GM10266 (cell line): ENCODE data around the gene NEK3.

Experiments used
- DNase-seq: peaks from one replicate; pipeline ENCODE4 v3.0.0; 2012; ENCODE audit errors: extremely low spot score
- TF ChIP-seq, protein P1 (sequence below): IDR thresholded peaks from 2 replicates; pipeline ENCODE4 v1.5.1; 2012; ENCODE audit warnings: mild to moderate bottlenecking, low read depth; ENCODE audit not compliant: control insufficient read depth, insufficient read depth; ENCODE audit errors: missing control alignments

NEK3 gene

DNA sequence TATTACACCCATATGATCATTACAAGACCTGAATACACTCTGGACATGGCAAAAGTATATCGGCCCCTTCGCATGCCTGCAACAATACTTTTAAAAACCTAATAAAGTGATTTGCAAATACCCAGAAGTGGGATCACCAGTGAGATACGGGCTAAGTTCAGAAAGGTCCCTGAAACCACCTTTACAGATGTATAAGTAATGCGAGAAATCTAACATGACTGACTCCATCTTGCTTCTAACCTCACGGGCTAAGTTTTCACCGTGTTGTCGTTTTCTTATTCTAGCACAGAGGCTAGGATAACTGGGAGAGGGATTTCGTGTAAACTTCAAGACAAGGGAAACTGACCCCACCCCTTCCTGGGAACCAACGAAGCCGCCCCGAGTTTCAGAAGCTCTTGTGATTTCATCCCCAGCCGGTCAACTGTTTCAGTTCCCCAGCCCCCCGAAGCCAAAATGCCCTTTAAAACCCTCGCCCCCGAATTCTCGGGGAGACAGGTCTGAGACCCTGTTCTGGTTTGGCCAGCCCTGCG, 703 bp downstream of the NEK3 start:
- DNase-seq = no peak
- TF ChIP-seq, protein P1, sequence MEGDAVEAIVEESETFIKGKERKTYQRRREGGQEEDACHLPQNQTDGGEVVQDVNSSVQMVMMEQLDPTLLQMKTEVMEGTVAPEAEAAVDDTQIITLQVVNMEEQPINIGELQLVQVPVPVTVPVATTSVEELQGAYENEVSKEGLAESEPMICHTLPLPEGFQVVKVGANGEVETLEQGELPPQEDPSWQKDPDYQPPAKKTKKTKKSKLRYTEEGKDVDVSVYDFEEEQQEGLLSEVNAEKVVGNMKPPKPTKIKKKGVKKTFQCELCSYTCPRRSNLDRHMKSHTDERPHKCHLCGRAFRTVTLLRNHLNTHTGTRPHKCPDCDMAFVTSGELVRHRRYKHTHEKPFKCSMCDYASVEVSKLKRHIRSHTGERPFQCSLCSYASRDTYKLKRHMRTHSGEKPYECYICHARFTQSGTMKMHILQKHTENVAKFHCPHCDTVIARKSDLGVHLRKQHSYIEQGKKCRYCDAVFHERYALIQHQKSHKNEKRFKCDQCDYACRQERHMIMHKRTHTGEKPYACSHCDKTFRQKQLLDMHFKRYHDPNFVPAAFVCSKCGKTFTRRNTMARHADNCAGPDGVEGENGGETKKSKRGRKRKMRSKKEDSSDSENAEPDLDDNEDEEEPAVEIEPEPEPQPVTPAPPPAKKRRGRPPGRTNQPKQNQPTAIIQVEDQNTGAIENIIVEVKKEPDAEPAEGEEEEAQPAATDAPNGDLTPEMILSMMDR = no peak

GRCh38 chr13:52156724-52157261, 2.6 kb downstream of the NEK3 start:
- DNase-seq = no peak
- TF ChIP-seq, protein P1 = no peak

- DNase-seq = no peak
These were observed 4.2 kb downstream of the NEK3 start for GRCh38 chr13:52155177-52155576.

GRCh38 chr13:52147225-52147624, 12.2 kb downstream of the NEK3 start:
- TF ChIP-seq, protein P1 = no peak
- DNase-seq = no peak

More at GRCh38 chr13:52155177-52155576, 4.2 kb downstream of the NEK3 start:
- TF ChIP-seq, protein P1 = no peak

GRCh38 chr13:52141299-52141698, 18.1 kb downstream of the NEK3 start:
- TF ChIP-seq, protein P1 = no peak
- DNase-seq = no peak

DNA sequence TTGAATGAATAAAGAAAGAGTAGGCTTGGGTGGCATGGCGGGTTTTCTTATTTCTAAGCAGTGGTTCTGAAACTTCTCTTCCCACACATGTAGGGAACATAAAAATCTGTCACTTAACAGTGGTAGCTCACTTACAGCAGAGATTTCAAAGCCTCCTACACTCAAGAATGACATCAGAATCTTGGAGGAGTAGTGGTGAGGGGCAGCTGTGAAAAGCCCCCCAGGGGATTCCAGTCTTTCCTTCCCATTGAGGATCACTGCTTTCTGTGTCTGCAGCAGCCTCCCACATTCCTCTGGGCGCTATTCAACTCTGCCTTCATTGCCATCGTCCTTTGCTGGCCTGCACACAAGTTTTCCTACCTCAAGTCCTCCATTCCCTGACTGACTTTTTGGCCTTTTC, 21.9 kb downstream of the NEK3 start:
- TF ChIP-seq, protein P1 = no peak
- DNase-seq = no peak

DNA sequence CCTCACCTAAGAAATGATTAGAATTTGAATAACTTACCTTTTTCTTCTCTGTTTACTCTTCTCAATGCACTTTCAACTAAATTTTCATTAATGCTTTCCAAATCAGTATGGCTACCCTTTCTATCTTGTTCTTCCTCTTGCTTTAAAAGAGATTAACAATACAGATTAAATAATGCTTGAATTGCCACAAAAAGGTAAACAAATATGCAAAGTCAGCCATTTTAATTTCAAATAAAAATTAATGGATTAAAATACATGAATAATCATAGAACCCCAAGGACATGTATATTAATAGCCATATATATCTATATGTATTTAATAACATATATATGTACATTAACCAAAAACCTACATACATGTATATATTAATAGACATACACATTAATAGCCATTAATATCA, 22.6 kb downstream of the NEK3 start:
- TF ChIP-seq, protein P1 = no peak

More for the DNA sequence above, 22.6 kb downstream of the NEK3 start:
- DNase-seq = no peak
